ENCODE results near the gene IVL.

Gene IVL, protein sequence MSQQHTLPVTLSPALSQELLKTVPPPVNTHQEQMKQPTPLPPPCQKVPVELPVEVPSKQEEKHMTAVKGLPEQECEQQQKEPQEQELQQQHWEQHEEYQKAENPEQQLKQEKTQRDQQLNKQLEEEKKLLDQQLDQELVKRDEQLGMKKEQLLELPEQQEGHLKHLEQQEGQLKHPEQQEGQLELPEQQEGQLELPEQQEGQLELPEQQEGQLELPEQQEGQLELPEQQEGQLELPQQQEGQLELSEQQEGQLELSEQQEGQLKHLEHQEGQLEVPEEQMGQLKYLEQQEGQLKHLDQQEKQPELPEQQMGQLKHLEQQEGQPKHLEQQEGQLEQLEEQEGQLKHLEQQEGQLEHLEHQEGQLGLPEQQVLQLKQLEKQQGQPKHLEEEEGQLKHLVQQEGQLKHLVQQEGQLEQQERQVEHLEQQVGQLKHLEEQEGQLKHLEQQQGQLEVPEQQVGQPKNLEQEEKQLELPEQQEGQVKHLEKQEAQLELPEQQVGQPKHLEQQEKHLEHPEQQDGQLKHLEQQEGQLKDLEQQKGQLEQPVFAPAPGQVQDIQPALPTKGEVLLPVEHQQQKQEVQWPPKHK

DNA sequence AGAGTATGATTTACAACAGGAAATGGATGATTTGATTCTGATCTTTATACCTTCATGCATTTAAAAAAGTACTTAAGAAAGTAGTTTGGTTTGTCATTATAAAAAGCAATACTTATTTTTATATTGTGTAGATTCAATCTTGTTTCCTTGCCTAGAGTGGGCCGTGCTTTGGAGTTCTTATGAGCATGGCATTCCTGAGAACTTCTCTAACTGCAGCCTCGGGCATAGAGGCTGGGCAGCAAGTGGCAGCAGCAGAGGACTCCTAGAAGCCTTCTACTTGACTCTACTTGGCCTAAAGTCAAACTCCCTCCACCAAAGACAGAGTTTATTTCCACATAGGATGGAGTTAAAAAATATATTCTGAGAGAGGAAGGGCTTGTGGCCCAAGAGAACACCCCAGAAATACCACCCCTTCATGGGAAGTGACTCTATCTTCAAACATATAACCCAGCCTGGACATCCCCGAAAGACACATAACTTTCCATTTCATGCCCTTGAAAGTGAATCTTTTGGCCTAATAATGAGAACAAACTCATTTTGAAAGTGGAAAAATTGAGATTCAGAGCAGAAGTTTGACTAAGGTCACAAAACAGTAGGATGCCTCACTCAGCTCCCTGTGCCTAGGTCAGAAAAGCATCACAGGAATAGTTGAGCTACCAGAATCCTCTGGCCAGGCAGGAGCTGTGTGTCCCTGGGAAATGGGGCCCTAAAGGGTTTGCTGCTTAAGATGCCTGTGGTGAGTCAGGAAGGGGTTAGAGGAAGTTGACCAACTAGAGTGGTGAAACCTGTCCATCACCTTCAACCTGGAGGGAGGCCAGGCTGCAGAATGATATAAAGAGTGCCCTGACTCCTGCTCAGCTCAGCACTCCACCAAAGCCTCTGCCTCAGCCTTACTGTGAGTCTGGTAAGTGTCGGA, at the start of gene IVL:
Gene IVL, plus strand, starts transcription at position 861 of the 916 bp plus-strand sequence. CDS start 1,252 bp downstream, outside the sequence.
- no peak for DNase-seq

DNA sequence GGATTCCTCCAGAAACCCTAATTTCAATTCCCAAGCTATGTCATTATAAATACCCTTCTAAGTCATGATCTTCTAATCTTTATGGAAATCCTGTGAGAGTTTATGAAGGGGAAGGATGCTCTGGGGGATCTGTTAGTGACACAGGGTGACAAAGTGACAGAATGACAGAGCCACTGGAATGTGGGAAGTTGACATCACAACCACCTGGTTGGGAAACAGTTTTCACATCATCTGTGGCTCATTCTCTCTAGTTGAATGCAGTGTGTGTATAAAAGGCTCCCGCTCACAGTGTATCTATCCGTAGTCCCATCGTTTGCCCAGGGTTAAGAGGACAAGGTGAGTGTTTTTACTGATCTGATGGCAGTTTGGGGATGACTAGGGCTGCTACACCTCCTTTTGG, 48.6 kb upstream of the IVL start, which contains the start of gene LCE7A:
Gene LCE7A, plus strand, starts transcription at position 301 of the 400 bp plus-strand sequence. CDS start 702 bp downstream, outside the sequence.
- DNase-seq, result no peak

DNA sequence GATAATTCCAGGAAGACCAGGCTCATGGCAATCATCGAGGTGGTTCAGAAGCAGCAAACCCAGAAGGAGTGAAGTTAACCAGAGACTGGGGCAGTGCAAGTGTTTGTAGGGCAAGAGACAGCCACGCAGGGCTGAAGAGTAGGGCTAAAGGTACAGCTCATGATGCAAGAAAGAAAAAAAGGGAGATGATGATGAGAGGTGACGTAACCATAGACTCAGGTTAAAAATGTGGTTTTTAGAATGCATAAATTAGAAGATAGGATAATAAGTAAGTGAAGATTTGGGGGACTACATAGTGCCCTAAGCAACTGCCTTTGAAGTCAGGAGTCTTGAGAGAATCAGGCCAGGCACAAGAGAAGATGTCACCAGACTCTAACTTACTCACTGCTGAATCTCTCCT, 48.2 kb upstream of the IVL start:
- no peak for DNase-seq

DNA sequence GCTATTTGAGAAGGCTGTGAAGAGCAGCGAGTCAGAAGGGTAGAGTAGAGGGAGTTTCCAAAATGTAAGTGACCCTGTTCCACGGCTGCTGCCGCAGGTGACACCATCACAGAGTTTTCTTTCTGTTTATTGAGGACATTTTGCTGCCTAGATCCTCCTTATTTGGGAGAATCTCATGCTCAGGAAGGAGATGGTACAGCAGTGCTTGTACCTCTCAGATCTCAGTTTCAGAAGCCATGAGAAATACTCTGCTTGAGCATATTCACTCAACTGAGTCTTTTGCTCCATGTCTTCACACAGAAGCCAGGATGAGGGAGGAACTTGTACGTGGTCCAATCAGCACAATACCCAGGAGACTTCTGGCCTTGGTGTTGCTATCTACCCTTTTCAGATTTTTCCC, 47.0 kb upstream of the IVL start:
- no peak for DNase-seq

DNA sequence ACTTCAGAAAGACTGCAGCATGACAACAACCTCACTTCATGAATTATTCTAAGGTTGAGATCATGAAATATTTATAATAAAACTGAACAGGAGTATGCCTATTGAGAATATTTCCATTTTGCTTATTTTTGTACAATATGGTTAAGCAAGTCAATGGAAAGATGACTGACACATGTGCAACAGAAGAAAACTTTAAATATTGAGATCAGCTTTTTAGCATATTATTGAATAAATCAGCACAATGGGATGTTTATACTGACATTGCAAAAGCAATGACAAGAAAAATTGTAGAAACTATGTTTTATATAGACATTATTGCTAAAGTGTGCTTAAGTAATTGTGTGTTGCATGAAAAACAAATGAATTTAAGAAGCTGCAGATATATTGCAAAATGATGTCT, 43.9 kb upstream of the IVL start:
- no peak for DNase-seq

DNA sequence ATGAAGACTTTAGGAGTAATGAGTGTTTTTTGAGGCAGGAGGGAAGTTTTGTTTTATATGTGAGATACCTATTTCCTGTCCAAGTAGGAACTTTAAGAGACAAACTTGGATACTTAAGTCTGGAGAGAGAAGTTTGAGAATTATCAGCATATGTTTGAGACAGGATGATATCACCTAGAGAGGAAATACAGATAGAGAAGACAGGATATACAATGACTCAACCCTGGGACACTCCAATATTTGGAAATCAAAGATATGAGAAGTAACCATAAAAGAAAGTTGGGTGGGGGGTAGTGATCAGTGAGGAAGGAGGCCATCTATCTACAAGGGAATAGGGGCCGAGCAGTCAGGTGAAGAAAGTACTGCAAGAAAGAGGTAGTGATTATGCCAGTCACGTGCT, 42.0 kb upstream of the IVL start:
- no peak for DNase-seq

DNA sequence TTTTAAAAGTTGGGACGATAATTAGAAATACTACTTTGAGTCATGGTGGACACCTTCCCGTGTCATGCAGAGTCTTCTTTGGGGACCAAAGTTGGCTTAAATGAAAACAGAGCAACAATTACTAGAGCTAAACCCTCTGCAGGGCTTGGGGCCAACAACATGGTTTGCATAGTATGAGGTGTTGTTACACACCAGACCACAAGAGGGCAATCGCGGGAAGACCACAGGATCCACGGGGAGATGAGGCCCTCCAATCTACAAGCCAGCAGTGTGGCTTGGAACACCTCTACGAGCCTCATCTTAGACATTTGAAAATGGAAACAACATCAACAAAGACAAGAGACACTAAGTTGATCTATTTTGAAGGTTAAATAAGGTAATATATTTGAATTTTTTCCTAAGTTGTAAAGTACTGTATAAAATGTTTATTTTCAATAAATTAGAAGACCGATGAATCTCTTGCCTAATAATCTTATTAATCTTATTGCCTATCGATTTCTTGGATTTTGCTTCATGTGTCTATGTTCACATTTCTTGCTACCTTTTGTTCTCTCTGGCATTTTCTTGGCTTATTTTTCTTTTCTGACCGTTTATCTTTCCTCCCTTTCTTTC, 38.4 kb upstream of the IVL start:
- DNase-seq, result peak; percentile 32

DNA sequence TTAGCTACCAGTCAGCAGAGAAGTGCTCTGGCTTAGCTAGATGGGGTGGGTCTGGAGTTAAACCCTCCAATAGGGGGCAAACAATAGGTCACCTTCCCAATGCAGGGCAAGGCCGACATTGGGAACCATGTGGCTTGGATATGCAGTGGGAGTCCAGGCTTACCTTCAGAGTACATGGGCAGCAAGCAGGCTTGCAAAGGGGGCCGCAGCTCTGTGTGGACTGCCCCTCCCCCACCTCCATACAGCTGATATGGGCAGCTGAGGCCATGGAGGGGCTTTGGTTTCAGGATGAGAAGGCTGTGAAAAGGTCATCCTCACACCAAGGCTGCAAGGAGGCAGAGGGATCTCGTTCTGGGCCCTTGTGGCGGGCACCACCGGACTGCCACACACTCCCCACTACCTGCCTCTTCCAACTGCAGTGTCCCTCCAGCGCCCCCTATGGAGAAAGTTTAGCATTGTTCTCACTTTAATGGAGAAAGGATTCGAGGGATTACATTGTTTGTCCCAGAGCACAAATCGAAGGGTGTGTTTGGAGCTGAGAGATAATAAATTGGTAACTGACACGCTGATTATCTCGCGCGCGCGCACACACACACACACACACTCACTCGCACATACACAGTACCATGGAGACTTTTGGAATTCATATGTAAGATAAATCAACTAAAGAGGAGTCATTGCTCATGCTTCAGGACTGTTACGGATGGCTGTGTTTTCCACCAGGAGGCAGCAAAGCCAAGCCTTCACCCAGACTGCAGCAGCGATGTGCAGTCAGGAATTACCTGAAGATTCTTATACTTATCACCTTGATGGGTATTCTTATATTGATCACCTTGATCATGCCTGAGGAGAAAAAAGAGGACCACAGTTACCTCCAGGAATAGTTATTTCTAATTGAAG, 37.3 kb upstream of the IVL start:
- DNase-seq, result peak; percentile 46

DNA sequence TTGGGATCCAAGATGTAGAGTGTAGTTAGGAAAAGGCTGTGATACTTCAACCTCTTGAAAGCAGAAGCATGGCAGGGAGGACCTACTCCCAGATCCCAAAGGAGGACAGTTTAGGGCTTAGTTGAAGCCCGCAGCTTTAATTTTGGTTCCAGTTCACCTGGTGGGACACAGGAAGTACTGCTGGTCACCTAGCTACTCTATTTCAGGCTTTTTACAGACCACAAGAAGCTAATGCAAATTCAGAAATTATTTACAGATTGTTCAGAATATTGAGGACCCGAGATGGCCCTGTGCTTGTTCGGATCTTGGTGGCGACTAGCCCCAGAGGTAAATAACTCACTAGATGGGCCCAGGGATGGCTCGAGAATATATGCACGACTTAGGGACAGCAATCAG, 36.6 kb upstream of the IVL start:
- no peak for DNase-seq

DNA sequence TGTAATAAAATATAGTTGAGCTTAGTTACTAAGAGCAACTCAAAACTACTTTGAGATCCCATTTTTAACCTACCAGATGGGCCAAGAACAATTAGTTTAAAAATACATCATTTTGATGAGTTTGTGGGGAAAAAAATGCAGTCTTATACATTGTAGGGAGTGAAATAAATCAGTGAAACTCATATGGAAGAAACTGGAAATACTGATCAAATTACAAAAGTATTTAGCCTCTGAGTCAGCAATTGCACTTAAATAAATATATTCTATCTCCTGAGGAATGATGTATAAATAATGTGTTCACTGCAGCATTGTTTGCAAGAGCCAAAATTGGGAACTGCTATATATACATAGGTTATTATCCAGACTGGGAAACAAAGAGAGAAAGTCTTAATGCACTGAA, 34.9 kb upstream of the IVL start:
- DNase-seq, result no peak

DNA sequence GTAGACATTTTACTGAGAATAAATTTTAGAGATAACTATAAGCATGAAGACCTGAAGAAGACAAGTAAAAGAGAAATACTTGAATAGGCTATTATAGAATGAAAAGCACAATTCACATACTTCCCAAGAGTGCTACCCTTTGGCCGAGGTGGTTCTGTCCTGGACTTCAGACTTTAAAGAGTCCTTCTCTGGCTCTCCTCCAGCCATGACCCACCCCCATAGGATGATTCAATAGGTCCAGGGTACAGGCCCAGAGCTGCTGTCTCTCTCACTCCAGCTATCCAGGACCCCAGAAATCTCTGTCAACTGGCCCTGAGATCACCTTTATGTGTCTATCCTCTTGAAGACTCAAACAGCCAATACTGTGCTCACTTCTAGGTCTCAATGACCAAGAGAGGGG, 31.5 kb upstream of the IVL start:
- DNase-seq, result no peak

DNA sequence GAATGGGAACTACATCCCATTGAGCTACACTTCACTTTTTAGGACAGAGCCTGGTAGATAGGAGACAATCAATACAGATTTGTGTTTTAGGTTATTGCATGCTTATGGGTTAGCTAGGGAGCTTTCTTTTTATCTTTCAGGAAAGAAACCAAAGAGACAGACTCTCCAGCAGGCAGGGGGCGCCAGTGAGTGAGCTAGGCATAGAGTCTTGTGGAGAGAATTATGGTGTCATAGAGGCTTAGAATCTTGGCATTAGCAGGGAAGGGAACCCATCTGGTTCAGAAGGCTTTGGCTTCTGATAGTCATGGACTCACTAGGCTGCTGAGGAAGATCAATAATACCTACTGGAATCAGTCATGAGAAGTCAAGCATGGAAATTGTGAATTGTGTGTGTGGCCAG, 30.3 kb upstream of the IVL start, which contains the start of gene SMCP:
Gene SMCP, plus strand, starts transcription at position 281 of the 400 bp plus-strand sequence. CDS start 6,101 bp downstream, outside the sequence.
- no peak for DNase-seq

DNA sequence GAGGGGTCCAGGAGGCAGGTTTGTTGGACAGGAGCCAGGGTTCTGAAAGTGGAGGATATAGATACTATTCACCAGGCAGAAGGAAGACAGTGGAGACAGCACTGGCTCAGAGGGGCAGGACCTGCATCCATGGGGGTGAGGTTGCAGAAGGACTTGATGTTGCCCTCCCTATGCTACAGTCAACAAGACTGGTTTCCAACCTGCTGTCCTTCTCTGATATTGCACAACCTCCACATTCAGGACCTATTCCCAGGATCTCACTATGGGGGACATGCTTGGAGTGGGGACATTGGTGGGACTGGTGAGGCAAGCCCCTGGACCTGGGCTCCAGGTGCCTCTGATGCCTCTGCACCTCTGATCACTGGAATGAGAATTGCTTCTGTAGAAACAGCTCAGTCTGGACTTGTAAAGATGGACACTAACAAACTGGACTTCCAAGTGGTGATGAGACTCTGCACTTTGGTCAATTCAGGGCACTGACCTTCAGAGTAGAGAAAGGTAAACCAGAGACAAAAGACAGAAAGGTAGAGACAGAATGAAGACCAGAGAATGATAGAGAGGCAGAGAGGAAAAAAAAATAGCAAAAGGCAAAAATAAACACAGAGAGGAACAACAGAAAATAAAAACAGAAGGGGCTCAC, 28.7 kb upstream of the IVL start:
- no peak for DNase-seq

DNA sequence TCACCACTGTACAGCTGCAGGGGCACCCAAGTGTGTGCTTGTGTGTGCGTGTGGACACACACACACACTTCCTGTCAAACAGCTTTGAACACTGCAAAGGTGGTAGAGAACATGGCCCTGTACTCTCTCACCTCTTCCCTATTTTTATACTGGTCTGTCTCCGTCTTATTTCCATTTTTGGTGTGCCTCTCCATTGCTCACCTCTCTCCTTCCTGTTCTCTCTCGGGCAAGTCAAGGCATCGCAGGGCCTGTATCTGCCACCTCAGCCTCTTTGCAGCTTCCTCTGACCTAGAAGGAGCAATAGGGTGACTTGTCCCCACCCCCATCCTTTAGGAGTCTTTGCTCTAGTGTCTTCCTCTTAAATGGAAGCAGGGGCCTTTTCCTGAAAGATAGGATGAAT, 28.0 kb upstream of the IVL start:
- no peak for DNase-seq

DNA sequence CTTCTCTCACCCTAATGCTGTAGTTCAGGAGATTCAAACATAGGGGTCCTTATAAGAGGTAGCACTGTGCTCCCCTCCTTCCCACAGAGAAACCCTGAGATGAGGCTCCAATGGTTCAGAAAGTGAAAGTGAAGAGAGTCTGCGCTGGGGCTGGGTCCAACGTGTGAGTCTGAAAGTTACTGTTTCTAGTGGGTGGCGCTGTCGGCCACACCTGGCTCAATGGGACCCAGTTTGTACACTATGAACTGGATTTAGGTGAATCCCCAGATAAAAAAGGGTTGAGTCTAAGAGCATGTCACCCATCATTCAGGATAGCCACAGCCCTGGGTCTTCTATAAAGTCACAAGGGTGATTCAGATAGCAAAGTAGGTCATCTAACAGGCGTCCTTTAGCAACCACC, 27.4 kb upstream of the IVL start:
- no peak for DNase-seq

DNA sequence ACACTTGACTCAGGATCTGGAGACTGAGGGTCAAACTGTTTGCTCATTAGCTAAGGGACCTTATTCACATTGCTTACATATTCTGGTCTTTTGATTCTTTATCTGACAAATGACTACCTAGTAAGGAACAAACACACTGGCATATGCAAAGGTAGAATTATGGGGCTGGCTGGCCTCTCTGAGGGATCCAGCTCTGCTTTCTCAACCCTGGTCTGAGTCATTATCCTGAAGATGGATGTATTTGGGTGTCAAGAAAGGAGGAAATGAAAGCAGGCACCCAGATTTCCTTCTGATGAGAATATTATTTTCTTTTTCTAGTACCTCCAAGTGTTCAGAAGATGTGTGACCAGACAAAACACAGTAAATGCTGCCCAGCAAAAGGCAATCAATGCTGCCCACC, 24.3 kb upstream of the IVL start:
- no peak for DNase-seq

DNA sequence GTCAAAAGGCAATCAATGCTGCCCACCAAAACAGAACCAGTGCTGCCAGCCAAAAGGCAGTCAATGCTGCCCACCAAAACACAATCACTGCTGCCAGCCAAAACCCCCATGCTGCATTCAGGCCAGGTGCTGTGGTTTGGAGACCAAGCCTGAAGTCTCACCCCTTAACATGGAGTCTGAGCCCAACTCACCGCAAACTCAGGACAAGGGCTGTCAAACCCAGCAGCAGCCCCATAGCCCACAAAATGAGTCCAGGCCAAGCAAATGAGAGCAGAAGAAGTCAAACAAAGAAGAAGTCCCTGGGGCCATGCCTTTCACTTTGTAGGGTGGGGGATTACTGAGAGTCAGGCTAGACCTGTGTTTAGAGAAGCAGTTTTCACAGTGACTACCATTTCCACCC, 23.8 kb upstream of the IVL start:
- DNase-seq, result no peak

DNA sequence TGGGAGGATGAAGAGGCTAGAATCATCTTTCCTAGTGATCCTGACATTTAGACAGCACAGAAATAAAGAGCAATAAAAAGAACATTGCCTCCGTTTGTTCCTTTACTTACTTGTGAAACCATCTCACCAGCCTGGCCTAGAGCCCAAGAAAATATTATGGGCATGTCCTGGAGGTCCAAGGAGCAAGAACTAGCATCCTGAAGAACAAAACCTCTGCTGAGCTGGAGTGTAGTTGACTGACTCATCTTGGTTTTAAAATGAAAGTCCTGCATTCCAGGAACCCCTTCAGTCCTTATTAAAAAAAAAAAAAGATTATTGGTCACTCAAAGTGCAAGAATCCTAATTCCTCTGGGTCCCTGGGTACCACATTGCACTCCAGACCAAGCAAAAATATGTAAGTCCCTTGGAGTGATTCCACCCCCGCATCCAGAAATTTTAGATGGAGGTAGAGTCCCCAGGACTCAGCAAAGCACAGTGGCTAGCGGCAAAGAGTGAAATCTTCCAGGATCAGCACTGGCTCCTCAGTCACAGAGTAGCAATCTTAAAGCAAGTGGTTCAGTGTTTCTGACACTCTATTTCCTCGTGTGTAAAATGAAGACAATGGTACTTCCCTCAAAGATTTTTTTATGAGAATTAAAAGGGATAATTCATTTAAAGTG, 23.3 kb upstream of the IVL start:
- no peak for DNase-seq

DNA sequence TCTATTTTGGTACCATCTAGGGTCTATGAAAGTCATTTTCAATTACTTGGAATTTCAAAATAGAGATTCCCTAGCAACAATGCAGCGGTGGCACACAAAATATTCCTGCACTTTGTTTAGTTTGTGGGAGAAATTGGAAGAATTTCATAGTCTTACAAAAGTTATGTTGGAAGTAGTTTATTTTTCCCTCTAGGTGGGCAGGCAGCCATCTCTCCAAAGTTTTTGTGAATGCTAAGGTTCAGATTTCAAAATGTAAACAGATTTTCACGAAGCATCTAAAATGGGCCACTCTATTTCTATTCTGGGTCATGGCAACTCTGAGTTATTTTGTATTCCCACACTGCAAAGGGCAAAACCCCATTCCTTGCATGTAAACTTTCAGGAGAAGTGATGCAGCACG, 22.3 kb upstream of the IVL start:
- no peak for DNase-seq

DNA sequence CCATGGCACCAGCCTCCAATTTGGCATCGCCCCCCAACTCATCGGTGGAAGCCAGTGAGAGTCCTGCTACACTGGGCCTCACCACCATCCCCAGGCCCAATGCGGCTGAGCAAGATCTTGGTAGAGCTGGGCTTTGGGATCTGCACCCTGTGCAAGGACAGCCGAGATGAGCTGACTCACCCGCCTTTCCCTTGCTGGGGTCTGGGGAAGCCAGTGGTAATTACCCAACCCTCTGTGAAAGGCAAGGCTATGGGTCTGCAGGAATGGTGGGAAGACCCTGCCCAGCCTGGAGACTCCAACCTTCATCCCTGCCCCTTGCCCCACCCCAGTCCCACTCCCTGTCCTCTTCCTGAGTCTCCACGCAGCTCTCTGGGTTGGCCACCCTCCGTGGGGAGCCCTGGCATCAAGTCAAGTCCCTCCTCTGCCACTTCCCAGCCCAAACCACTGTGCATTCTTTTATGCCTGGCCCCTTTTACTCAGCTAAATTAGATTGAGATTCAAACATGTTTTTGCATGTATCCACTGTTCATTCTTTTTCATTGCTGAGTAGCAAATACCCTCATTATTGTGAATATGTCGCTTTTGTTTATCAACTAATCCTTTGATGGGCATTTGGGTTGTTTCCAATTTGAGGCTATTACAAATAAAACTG, 21.5 kb upstream of the IVL start:
- no peak for DNase-seq

Data from kidney glomerular epithelial cell (primary cell).